Renal cortical epithelial cell (primary cell): Measurements from ENCODE around the gene ITPRIP. TPM values are rescaled to one million over a fixed set of nuclear protein-coding genes. Genes with fewer than 3 reads are reported as not detected.

ENCODE experiments used
- DNase-seq: peaks from one replicate; pipeline ENCODE4 v3.0.0-alpha.2; 2011; ENCODE audit warnings: low read depth
- total RNA-seq: library from RNA; depleted of rRNA; stranded (reverse); fragments of >200 nt; gene quantifications from 2 replicates; pipeline ENCODE4 v1.2.3, GENCODE V29; 2014

The ITPRIP gene
- total RNA-seq, 1 donor from 2014 or later, result 8.1 TPM

DNA sequence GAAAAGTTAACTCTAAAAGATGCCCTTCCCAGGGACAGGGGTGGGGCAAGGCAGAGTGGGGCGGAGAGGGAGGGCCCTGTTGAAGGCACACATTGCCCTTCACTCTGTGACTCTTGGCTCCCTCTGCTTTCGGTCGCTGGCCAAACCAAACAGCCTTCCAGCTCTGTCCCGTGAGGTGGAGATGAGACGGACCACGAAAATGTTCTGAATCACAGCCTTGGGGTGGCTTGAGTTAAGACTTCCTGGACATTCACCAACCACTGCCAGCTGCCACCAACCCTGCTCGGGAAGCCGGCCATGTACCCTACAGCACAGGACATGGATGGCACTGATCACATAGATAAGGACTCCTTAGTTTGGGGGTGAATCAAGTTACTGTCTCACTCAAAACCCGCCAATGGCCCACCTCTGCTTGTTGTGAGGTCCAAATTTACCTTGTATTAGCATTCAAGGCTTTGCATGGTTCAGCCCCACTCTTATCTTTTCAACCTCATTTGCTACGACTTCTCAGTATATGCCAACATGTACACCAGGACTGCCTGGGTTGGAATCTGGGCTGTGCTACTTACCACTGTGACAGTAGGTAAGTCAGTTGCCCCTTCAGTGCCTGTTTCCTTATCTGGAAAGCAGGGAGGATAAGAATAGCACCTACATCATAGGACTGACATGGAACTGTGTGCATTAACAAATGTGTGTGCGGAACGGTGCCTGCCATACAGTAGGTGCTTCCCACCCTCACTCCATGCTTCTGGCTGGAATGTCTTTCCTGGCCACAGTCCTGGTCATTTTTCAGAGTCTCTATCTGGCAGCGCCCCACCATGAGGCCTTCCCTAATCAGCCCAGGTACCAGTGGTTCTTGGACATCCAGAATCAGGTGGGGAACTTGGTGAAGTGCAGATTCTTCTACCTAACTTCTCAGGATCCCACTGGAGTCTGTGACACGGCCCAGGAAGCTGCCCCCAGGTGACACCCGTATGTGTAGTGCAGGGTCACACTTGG lies 28.0 kb downstream of the ITPRIP start:
- DNase-seq, result peak; percentile 56

- DNase-seq, result no peak
Observed at GRCh38 chr10:104308439-104308903, 29.8 kb downstream of the ITPRIP start.

- DNase-seq, result no peak
Observed at GRCh38 chr10:104307576-104308438, 30.5 kb downstream of the ITPRIP start.

GRCh38 chr10:104306897-104307296 lies 31.4 kb downstream of the ITPRIP start:
- DNase-seq, result no peak

- DNase-seq, result no peak
Observed at GRCh38 chr10:104304927-104305326, 33.3 kb downstream of the ITPRIP start.

GRCh38 chr10:104304356-104304745 lies 33.9 kb downstream of the ITPRIP start:
- no peak for DNase-seq

DNA sequence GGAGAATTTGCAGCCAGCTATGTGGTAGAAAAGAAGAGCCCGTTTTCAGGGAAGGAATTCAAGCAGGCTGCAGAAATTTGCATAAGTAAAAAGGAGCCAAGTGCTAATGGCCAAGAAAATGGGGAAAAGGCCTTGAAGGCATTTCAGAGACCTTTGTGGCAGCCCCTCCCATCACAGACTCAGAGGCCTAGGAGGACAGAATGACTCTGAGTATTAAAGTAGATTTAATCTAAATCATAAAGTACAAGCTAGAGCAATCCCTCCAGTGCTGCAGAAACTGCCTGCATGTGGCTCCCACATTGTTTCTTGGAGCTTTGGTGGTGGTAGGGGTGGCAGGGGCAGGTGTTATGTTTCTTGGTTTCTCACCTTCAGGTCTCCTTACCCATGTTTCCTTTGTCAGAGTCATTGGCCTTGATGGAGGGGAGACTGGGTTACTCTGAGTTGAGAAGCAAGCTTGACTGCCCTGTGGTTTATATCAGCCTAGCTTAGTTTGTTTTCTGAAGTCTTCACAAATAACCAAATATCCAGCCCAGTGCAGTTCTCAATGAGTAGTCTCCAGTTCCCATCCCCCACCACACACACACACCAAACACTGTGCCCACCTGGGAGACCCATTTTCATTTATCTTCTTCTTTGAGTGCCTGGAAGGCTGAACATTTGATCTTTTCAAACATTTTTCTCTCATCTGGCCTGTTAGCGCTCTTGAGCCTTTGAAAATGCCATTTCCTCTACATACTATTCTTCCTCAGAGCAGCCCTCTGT lies 34.5 kb downstream of the ITPRIP start:
- DNase-seq, result no peak

DNA sequence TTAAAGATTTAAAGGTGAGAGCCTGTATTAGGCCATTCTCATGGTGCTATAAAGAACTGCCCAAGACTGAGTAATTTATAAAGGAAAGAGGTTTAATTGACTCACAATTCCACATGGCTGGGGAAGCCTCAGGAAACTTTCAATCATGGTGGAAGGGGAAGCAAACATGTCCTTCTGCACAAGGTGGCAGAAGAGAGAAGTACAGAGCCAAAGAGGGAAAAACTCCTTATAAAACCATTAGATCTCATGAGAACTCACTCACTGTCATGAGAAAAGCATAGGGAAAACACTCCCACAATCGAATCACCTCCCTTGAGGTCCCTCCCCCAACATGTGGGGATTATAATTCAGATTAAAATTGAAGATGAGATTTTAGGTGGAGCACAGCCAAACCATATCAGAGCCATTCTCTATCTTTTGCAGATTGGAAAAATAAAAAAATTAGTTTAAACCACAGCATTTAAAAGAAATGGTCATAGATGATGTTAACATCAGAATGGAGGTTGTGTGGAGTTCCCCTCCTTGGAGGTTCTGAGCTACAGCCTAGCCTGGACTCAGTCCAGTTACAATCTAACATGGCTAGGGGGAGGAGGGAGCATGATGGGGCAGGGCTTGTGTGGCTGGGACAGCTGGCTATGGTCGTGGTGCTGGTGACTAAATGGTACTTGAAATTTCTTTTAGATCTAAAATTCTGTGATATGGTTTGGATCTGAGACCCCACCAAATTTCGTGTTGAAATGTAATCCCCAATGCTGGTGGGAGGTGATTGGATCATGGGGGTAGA lies 36.2 kb downstream of the ITPRIP start:
- no peak for DNase-seq

DNA sequence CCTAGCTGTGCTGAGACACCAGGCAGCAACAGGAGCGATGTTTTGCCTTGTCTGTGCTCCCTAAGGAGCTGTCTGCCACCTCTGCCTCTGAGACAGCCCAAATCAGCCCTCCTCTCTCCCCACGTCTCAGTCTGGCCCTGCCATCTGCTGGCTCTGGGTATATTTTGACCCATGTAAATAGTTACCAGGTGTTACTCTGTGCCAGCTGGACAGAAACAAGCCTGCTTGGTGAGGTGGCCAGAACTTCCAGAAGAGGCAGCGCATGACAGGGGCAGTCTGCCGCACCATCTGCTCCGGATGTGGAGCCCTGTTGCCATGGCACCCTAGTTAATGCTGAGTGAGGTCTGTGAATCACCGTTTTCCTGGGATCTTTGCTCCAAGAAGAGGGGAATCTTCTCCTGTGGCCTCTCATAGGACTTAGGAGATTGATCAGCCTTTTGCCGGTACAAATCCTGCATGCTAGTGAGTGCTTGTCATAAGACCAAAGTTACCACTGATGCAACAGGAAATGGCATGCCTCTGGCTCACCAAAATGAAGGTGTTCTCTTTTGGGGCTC lies 37.5 kb downstream of the ITPRIP start:
- DNase-seq, result peak; percentile 95

GRCh38 chr10:104300002-104300735 lies 38.1 kb downstream of the ITPRIP start:
- DNase-seq, result peak; percentile 74

DNA sequence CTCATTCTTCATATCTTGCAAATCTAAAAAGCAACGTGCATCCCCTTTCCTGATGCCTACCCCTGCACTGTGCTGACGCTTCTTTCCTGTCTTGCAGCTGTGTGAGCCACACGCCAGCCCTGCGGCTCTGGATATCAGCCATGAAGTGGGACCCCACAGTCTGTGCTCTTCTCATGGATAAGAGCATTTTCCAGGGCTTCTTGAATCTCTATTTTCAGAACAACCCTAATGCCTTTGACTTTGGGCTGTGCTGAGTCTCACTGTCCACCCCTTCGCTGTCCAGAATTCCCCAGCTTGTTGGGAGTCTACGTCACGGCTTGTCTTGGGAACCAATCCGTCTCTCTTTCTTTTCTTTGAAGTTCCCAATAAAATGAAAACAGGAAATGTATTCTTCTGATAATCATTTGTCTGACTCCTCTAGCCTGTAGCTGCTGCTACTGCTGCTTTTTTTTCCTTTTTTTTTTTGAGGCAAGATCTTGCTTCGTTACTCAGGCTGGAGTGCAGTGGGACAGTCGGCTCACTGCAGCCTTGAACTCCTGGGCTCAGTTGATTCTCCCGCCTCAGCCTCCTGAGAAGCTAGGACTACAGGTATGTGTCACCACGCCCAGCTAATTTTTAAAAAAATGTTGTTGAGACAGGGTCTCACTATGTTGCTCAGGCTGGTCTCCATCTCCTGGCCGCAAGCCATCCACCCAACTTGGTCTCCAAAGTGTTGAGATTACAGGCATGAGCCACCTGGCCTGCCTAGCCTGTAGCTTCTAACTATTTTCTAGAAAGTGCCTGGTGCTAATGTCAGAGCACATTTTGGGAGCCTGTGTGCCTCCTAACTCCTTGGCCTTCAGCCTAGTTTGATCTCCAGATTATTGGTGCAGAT lies 39.0 kb downstream of the ITPRIP start:
- DNase-seq, result no peak

DNA sequence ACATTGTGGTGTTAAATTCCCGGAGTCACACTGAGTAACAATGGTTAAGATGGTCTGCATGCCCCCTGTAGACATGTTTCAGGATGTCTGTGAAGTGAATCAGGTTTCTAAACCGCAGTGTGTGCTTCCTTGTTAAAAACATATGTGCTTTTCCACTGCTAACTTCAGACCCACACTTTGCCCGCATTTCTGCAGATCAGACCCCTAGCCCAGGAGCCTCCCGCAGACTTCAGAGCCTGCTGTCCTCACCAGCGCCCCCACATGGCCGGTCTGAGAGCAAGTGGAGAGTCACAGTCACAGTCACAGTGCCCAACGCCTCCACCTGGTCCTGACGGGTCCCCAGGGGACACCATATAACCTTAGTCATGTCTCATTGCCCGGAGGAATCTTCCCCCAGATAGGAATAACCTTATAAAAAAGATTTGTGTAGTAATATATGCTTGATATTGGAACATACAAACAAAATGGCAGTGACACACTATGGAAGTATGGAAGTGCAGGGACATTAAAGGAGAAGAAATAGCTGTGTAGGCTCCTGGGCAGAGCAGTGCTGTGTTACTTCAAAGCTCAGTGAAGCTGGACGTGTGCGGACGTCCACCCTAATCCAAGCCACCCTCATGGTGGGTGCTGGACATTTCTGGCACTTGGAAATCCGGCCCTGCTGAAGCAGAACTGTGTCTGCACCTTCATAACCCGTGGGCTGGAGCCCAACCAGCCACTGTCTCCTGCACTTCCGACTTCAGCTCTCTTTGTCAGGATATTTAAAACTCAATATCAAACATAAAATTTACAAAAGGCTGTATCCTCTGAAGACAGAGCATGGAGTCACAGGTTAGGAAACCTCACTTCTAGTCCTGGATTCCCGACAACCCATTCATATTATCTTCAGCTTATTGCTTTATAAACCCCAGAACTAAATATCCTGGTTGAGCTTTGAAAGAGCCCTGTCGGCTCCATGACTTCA lies 40.3 kb downstream of the ITPRIP start:
- no peak for DNase-seq

- no peak for DNase-seq
Observed at GRCh38 chr10:104296687-104297436, 41.4 kb downstream of the ITPRIP start.

DNA sequence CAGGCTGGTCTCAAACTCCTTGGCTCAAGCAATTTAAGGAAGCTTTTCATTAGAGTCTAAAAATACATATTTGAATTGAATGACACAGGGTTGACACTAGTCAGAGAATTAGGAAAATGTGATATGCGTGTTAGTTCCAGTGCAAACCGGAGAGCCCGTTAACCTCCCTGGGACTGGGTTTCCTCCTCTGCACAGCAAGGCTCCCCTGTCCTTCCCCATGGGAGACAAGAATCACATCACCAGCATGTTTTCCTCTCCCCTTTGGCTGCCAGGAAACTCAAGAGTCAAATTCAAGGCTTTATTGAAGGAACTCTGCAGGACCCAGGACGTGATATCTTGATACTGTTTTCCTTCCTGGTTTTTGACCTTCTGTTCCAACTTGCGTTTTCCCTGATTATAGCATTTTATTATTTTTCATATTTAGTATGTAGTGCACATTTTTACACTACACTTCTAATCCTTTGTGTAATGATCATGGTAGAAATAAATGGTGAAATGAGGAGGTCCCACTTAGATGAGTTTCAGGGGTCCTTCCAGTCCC lies 44.4 kb downstream of the ITPRIP start:
- no peak for DNase-seq

- peak; percentile 28 for DNase-seq
Observed at GRCh38 chr10:104293011-104293410, 45.3 kb downstream of the ITPRIP start.

DNA sequence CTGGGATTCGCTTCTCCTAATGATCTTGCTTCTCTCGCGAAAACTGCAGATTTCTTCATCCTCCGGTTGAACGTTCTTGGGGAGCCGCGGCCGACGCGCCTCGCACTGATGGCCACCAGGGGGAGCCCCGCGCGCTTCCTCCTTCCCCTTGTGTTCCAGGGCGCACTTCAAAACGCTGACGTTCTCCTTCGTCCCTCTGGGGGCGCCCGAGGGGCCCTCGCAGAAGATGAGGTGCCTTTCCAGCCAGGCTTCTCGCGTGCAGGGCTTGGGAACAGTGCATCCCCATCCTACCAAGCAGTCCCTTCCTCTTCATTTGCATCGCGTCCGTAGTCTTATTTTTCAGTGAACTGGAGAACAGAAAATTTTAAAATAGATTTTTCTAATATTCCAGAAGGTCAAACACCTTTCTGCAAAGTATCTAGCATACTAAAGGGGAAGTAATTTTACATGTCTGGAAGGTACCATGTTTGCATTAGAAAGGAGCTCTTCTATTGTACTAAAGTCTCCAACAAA lies 46.8 kb downstream of the ITPRIP start:
- peak; percentile 65 for DNase-seq
